ENCODE measurements around the gene EPHA4.

Gene EPHA4

GRCh38 chr2:221371347-221371746, 200.8 kb downstream of the EPHA4 start:
- no peak overlapping the region for H3K4me2 ChIP-seq (ENCODE audit: low read length)
- no peaks in the 10 kb centered on the region for H3K9me3 ChIP-seq (ENCODE audit: insufficient read depth, low read length)
- no peak overlapping the region for H3K4me3 ChIP-seq (ENCODE audit: low read length)
- H3K9ac ChIP-seq (ENCODE audit: low read length) = no peak overlapping the region
- H2AFZ ChIP-seq (ENCODE audit: low read depth, low read length) = no peak overlapping the region
- no peaks in the 10 kb centered on the region for H3K4me1 ChIP-seq (ENCODE audit: low read length)
- H4K20me1 ChIP-seq (ENCODE audit: insufficient read depth, low read length) = no peaks in the 10 kb centered on the region
- TF ChIP-seq CTCF (IDR thresholded peaks at IDR 0.05; ENCODE audit: low read depth, low read length) (no peak), EZH2phosphoT487 (IDR thresholded peaks at IDR 0.05; ENCODE audit: low read depth) (no peak)
- H3K27ac ChIP-seq (ENCODE audit: low read length) = no peak overlapping the region
- H3K27me3 ChIP-seq (ENCODE audit: low read depth, low read length) = peaks cover 6% of the 10 kb centered on the region
- no peaks in the 10 kb centered on the region for H3K36me3 ChIP-seq (replicated peaks; ENCODE audit: low read depth, low read length)
- no peaks in the 10 kb centered on the region for H3K79me2 ChIP-seq (ENCODE audit: low read length)

GRCh38 chr2:221370857-221371211, 201.3 kb downstream of the EPHA4 start:
- Histone ChIP-seq H3K27me3 (ENCODE audit: low read depth, low read length) (peaks cover 6% of the 10 kb centered on the region), H4K20me1 (ENCODE audit: insufficient read depth, low read length) (no peaks in the 10 kb centered on the region), H3K9me3 (ENCODE audit: insufficient read depth, low read length) (no peaks in the 10 kb centered on the region), H3K79me2 (ENCODE audit: low read length) (no peaks in the 10 kb centered on the region), H3K4me1 (ENCODE audit: low read length) (no peaks in the 10 kb centered on the region), H3K4me3 (ENCODE audit: low read length) (no peak overlapping the region), H3K36me3 (replicated peaks; ENCODE audit: low read depth, low read length) (no peaks in the 10 kb centered on the region), H3K4me2 (ENCODE audit: low read length) (no peak overlapping the region), H3K9ac (ENCODE audit: low read length) (no peak overlapping the region), H3K27ac (ENCODE audit: low read length) (no peak overlapping the region), H2AFZ (ENCODE audit: low read depth, low read length) (no peak overlapping the region)
- no peak for TF ChIP-seq EZH2phosphoT487 (IDR thresholded peaks at IDR 0.05; ENCODE audit: low read depth)
- TF ChIP-seq CTCF (IDR thresholded peaks at IDR 0.05; ENCODE audit: low read depth, low read length) = no peak

GRCh38 chr2:221370076-221370856, 201.8 kb downstream of the EPHA4 start:
- Histone ChIP-seq H4K20me1 (ENCODE audit: insufficient read depth, low read length) (no peaks in the 10 kb centered on the region), H2AFZ (ENCODE audit: low read depth, low read length) (no peak overlapping the region), H3K79me2 (ENCODE audit: low read length) (no peaks in the 10 kb centered on the region), H3K4me1 (ENCODE audit: low read length) (no peaks in the 10 kb centered on the region), H3K27me3 (ENCODE audit: low read depth, low read length) (peaks cover 6% of the 10 kb centered on the region), H3K36me3 (replicated peaks; ENCODE audit: low read depth, low read length) (no peaks in the 10 kb centered on the region), H3K27ac (ENCODE audit: low read length) (no peak overlapping the region), H3K9me3 (ENCODE audit: insufficient read depth, low read length) (no peaks in the 10 kb centered on the region), H3K4me3 (ENCODE audit: low read length) (no peak overlapping the region), H3K4me2 (ENCODE audit: low read length) (no peak overlapping the region), H3K9ac (ENCODE audit: low read length) (no peak overlapping the region)
- TF ChIP-seq CTCF (IDR thresholded peaks at IDR 0.05; ENCODE audit: low read depth, low read length) = no peak
- no peak for TF ChIP-seq EZH2phosphoT487 (IDR thresholded peaks at IDR 0.05; ENCODE audit: low read depth)
